A204.1 (cell line): ENCODE results near the gene STK16.
"Not testable (repeated sequence)": the region's sequence is repeated elsewhere in the genome, so short reads cannot be mapped to it uniquely, and the experiment has no call there.

Experiments
- FAIRE-seq: peaks from 2 replicates; lab custom pipeline; 2012; peaks lifted over from hg19 to GRCh38; lab: Jason Lieb, UNC

The STK16 gene

DNA sequence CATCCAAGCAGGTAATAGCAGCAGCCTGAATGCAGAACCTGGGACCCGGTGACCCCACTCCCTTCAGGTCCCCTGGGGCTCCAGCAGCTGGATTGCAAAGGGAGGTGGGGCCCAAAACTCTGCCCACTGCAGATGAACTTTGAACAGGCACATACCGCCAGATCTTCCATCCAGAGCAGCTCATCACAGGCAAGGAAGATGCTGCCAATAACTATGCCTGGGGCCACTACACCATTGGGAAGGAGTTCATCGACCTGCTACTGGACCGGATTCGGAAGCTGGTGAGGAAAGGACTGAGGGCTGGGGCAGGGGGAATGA, 24.7 kb downstream of the STK16 start:
- no peak for FAIRE-seq

DNA sequence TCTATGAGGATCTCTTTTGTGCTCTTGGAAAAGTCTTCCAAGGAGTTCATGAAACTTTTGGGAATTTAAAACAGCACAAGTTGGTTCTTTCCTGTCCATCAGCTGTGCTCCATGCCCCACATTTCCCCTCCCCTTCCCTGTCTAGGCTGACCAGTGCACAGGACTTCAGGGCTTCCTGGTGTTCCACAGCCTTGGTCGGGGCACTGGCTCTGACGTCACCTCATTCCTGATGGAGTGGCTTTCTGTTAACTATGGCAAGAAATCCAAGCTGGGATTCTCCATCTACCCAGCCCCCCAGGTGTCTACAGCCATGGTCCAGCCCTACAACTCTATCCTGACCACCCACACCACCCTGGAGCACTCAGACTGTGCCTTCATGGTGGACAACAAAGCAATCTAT, 25.7 kb downstream of the STK16 start:
- no peak for FAIRE-seq

DNA sequence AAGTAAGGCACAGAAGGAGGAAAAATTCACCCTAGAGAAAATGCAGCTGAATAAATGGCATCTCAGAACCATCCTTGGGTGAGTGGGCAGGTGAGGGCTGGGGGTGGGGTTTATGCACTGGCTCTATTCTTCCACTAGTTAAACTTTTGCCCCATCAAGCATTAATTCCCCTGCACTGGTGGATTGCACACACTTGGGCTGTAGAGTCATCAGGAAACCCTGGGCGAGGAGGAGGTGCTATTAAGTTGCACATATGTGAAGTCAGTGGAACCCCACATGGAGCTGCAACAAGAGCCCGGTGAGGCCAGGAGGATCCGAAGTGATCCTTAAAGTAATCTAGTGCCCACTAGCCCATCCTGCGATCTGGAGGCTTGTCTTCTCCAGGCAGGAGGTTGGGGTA, 27.1 kb downstream of the STK16 start:
- no peak for FAIRE-seq

DNA sequence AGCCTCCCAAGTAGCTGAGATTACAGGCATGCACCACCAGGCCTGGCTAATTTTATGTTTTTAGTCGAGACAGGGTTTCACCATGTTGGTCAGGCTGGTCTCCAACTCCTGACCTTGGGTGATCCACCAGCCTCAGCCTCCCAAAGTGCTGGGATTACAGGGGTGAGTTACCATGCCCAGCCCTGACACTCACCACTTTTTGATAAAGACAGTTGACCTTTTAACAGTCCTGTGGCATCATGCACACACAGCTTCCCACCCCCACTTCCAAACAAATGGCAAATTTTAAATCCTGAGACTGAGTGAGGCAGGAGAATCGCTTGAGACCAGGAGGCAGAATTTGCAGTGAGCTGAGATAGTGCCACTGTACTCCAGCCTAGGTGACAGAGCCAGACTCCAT, 27.7 kb downstream of the STK16 start:
- FAIRE-seq, result no peak

DNA sequence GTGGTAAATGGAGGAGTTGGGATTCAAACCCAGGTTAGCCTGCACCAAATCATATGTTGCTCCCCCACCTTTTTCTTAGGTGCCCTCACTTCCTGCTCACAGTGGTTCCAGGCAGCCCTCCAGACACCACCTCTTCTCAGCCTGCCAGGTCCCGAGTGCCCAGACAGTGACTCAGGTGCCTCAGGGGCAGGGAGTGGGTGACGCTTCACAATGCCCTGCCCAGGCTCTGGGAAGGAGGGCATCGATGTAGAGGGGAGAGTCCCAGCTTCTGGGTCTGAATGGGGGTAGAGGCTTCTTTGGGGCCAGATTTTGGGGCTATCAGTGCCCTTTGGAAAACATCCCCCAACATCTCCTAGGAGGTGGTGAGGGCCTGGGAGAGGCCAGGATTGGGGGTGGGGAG, 28.7 kb downstream of the STK16 start:
- FAIRE-seq, result no peak

DNA sequence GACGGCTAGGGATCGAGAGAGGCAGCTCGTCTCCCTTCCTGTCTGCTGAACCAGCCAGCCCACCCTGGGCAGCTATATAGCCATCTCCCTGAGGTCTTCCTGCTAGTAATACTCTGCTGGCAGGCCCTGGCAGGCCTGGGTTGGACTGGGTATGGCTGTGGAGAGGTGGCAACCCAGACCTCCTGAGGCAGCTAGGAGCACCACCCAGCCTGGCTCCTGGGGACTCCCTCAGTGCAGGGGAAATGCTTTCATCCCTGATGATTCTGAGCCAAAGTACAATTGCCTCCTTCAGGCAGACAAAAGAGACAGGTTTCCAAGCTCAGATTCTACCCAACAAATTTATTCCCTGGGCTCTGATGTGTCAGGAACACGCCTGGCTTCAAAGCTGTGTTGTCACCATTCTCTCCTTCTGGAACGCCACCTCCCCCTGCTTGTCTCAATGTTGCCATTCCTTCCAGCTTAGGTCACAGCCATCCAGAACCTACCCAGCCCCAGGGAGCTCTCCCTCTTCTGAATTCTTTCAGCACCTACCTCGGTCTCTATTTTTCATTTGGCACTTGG, 29.2 kb downstream of the STK16 start:
- FAIRE-seq, result no peak

DNA sequence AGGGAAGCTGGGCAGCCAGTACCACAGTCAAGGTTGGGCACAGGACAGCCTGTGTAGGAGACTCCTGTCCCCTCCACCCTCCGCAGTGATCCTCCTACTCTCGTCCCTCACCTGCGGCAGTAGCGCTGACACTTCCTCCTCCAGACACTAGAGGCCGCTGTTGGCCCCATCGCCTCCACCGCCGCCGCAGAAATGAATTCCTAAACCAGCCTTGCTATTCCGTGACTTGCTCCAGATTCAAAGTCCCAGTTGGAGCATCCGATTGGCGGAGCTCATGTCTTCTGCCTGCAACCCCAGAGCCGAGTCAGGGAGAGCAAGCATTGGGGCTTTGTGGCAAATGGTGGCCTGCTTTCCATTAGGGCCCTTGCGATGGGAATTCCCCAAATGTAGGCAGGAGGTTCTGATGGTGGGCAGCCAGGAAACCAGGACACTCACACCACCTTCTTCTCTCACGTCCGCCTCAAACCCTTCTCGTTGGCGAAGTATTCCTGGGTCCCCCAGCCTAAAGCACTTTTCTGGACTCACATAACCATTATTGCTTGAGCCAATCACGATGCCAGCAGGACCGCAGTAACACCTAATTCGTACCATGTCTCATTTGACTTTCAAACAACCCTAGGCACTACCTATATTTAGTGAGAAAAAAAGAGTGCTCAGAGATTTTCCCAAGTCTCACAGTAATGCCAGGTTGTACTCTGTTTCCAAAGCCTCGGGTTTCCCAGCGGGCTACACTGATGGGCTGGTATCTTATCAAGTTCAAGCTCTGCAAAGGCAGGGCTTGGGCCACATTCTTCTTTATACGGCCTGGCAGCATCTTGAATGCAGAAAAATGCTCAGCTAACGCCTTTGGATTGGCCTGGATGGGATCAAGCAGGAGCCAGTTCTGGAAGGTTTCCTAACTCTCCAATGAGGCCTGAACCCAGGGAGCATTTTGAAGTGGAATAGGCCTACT, 32.7 kb downstream of the STK16 start:
- peak; percentile 35 for FAIRE-seq

DNA sequence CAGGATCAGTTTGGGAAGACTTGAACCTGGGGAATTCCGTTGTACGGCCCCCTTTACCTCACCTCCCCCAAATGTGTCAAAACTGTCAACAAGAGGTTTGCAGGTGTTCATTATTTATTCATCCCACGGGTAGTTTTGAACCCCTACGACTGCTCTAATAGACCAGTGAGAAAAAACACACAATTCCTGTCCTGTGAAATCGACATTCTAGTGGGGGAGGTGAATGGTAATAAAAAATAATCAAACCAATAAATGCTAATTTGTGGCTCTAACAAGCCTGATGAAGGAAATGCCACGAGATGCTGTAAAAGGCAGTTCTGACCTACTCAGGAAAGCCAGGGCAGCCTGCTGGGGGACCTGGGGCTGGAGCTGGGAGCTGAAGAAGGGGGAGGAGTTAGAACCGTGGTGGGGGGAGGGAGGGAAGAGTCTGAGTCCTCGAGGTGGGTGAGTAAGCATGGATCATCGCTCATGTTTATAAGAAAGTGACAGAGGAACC, 33.4 kb downstream of the STK16 start:
- FAIRE-seq, result no peak

DNA sequence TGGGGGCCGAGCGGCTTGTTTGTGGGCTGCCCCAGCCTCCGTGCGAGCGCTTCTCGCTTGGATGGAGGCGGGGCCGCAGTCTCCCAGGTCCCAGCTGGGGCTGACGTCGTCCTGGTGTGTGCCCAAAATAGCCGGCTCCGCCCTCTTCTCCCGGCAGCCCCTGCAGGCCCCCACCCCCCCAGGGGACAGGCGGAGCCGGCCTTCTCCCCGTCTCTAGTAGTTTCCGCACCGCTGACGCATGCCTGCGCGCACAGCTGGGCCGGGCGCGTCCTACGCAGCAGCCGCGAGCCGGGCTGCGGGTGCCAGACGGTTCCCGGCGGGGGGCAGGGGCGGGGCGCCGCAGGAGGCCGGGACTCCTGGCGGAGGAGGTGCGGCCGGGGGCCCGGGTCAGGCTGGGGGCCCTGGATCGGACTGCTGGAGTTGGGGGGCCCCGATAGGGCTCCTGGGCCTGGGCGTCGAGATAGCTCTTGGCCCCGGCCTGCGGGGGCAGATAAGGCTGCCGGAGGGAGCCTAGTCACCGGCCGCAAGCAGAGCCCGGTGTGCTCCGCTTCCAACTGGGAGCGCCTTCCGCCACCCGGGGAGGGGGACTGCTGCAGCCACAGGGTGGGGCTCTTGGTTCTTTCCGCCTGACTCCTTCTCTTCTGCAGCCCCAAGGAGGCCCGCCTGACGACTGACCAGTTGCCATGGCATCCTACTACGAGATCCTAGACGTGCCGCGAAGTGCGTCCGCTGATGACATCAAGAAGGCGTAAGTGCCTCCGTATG, 34.1 kb downstream of the STK16 start, which contains the start of gene DNAJB2:
TSS of gene DNAJB2 (plus strand) at position 216 of the 765 bp plus-strand sequence. CDS start at position 684, 468 bp downstream.
- FAIRE-seq, result no peak

DNA sequence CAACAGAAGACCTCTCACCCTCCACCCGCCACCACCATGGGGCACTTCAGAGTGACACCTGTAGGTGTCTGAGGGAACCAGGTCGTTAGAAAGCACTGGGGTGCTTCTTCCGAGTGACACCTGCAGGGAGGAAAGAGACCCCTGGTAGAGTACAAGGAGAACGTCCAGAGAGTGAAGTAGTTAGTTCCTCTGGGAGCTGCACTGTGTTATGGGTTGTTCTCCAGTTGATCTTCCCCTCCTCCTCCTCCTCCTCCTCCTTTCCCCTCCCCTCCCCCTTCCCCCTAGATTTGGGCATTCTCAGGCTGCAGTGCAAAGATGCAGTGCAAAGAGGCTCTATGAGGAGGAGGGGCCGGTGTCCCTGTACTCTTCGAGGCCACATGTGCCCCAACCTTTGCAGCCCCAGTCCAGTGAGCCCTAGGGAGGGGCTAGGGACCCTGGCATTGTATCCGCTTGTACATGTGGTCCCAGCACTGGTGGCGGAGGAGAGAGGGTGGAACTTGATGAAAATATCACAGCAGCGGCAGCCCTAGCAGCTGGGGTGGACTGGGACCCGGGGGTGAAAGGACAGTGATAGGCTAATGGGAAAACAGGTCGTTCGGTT, 34.7 kb downstream of the STK16 start:
- no peak for FAIRE-seq

DNA sequence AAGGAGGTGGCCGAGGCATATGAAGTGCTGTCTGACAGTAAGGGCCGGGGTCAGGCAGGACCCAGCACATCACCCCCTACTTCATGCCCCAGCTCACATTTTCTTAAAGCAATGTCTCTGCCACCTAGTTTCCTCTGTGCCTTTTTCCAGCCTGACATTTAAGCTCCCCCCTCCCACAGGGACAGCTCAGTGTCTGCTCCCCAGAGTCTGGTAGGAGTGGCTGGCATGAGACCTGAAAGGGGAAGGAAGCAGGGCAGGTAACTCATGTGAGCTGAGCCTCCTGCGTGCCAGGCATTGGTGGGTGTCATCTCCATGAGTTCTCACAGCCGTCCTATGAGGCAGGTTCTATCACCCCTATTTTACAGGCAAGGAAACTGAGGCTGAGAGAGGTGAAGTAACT, 35.4 kb downstream of the STK16 start:
- no peak for FAIRE-seq

DNA sequence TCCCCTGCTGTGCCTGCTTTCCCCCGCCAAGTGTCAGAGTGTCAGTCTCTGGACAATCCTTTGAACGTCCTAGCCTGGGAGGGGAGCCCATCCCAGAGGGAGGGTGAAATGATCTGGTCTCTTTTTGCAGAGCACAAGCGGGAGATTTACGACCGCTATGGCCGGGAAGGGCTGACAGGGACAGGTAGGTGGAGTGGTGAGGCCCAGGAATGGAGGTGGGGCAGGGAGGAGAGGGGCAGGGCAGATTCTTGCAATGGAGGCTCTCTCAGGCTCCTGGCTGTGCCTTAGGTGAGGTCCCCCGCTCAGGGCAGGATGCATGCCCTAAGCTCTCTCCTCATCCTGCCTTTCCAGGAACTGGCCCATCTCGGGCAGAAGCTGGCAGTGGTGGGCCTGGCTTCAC, 36.3 kb downstream of the STK16 start:
- no peak for FAIRE-seq

DNA sequence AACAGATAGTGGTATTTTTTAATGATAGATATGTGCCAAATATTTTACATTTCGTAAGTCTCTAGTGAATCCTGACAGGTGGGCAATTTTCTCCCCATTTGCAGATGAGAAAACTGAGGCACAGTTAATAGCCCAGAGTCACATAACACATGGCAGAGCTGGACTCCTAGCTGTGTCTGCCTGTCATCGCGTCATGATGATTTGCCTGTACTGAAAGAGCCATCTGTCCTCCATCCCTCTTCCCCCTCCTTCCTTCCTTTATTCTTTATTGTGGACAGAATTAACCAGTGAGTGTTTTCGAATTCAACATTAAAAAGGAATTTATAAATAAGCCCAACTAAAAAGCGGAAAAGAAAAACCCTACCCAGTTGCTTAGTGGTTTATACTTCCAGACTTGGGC, 37.1 kb downstream of the STK16 start:
- FAIRE-seq, result no peak

DNA sequence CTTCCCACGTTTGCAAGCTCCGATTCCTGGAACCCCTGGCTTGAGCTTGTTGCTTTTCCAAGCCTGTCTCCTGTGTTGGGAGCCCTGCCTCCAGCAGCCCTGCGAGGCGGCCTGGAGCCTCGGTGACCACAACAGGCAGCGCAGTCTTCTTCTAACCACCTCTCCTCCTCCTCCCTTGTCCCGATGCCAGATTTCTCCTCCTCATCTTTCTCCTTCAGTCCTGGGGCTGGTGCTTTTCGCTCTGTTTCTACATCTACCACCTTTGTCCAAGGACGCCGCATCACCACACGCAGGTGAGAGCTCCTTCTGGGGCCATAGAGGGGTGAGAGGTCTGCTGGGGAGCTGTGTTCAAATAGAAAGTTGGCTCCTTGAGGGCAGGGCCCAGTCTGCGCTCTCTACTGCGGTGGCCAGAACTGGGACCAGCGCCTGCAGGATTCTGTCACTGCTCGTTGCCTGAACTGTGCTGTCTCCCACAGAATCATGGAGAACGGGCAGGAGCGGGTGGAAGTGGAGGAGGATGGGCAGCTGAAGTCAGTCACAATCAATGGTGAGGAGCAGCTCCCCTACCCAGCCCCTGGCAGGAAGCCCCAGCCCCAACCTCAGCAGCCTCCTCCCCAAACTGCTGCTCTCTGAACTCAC, 37.8 kb downstream of the STK16 start:
- no peak for FAIRE-seq

DNA sequence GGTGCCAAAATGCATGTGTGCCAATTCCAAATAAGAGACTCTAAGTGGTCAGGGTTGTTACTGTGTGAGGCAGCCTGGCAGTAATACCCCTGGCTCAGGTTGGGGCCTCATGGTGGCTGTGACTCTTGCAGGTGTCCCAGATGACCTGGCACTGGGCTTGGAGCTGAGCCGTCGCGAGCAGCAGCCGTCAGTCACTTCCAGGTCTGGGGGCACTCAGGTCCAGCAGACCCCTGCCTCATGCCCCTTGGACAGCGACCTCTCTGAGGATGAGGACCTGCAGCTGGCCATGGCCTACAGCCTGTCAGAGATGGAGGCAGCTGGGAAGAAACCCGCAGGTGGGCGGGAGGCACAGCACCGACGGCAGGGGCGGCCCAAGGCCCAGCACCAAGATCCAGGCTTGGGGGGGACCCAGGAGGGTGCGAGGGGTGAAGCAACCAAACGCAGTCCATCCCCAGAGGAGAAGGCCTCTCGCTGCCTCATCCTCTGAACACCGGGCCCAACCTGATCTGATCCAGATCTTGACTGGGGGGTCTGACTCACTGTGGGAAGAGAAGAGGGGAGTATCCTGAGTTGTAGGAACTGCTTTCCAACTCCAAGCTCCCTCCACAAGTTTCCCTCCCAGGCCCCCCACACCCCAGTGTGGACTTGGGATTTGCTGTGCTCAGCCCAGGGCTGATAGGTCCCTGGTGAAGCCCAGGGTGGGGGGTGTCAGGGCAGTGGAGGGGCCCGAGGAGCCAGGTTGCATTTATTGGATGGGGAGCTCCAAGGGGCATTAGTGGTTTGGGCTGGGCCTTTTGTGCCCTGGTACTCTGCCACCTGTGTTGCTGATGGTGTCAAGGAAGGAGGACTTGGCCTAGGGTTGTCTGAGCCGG, 39.5 kb downstream of the STK16 start:
- FAIRE-seq, result no peak

DNA sequence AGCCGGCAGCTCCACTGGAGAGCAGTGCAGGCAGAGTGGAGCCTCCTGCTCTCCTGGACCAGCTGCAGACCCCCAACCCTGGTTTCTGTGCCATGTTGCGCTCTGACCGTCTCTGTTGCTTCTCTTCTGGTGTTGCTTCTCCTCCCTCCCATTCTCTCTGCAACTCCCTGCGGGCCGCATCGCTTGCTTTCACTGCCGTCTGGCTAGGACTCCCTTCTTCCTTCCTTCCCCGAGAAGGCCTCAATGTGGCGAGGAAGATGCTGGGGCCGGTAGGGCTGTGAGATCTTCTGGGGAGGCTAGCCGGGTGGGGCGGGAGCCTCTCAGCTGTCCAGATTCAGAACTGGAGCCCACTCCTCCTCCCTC, 40.1 kb downstream of the STK16 start:
- no peak for FAIRE-seq

DNA sequence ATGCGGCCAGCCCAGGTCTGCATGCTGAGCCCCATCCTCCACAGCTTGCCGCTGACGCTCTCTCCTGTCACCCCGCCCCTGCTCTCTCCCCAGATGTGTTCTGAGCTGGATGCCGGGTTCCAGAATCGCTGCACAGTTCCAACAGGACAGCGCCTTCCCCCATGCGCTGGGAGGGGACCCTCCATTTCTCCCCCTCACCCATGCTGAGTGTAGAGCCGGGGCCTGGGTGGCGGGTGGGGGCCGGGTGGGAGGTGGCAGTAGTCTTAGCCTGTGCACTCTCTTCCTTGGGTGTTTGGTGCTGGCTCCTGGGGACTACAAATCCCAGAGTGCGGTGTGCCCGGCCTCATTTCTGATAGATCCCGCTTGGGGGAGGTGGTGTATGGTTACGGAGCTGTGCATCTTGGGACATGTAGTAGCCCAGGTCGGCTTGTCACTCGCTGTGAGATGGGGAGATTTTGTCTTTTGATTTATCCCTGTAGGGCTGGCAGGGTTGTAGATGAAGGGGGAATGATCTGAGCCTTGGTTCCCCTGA, 40.7 kb downstream of the STK16 start:
- no peak for FAIRE-seq

DNA sequence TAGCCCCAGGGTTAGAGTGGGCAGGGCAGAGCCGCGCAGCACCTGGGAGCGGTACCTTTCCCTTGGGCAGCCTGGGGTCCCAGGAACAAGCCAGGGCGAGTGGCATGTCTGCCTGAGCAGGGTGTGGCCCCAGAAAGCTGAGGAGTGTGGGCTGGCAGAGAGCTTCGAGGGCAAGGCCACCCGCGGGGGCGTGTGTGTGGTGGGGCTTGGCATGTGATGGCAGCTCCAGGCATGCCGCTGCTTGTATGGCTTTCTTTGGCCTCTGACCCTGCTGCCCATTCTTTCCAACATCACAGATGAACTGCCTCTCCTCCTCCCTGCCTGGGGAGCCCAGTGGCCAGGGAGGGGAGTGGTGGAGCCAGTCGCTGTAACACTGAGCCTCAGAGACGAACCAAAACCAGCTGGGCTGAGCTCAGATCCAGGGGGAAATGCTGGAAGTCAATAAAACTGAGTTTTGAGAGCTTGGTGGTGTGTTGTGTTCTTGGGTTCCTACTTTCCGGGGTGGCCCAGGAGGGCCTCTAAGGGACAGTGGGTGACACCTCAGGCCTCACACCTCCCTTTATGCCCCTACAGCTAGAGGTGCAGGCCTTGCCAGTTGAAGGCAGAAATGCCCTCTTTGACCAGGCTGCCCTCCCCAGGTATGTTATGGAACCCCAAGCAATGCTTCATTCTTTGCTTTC, 41.3 kb downstream of the STK16 start:
- no peak for FAIRE-seq

DNA sequence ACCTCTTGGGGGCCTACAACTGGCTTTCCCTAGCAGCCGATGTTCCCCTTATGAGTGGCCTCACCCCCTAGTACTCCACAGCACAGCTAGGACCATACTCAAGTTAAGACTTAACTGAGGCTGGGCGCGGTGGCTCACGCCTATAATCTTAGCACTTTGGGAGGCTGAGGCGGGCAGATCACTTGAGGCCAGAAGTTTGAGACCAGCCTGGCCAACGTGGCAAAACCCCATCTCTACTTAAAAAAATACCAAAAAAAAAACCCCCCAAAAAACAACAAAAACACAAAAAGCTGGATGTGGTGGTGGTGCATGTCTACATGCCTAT, 41.8 kb downstream of the STK16 start:
- FAIRE-seq, result not testable (repeated sequence)

DNA sequence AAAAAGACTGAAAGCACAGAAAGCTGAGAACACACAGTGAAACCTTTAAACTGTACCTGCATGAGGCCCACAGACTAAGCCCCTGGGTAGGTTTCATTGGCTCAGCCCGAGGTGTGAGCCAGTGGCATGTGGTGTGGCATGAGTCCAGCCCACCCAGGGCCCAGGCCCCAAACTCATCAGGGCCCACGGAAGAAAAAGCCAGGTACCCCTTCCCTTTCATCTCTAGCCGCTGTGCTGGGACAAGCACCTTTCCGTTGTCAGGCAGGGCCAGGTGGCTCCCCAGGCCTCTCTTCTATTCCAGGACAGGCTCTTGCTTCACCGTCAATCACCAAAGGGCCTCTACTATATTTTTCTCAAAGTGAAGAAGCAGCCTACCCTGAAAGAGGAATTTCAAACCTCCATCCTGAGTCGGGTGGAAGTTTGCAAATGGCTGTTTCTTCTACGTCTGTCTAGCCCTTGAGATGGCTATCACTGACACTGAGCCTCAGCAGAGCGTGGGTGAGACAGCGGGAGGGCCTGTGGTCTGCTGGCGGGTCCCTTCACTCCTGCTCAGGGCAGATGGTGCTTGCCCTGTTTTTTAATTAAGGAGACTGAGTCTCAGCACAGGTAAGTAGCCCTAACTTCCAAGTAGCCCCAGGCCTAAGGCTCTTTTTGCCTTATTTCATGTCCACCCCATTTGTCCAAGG, 42.4 kb downstream of the STK16 start:
- FAIRE-seq, result no peak
